Chondrocyte (in vitro differentiated cells): ENCODE data around the gene DDIT3. TPM values are rescaled to one million over a fixed set of nuclear protein-coding genes. Genes with fewer than 3 reads are reported as not detected.

ENCODE experiments used
- DNase-seq: peaks from one replicate; pipeline ENCODE4 v3.0.0; 2021; ENCODE audit warnings: mixed read lengths, low spot score
- H3K27ac Mint-ChIP-seq: one replicate; pipeline ENCODE4 v1.8.0; 2021; ENCODE audit warnings: mild to moderate bottlenecking, moderate library complexity, mixed read lengths; ENCODE audit not compliant: unreplicated experiment
- H3K27me3 Mint-ChIP-seq: 2 replicates; pipeline ENCODE4 v1.8.0; 2021; ENCODE audit warnings: low read depth, mixed read lengths
- H3K36me3 Mint-ChIP-seq: 2 replicates; pipeline ENCODE4 v1.8.0; 2021; ENCODE audit warnings: low read depth, mixed read lengths
- H3K4me1 Mint-ChIP-seq: 2 replicates; pipeline ENCODE4 v1.8.0; 2021; ENCODE audit warnings: low read depth, mild to moderate bottlenecking, mixed read lengths
- H3K4me3 Mint-ChIP-seq: one replicate; pipeline ENCODE4 v1.8.0; 2021; ENCODE audit warnings: mild to moderate bottlenecking, moderate library complexity, mixed read lengths; ENCODE audit not compliant: unreplicated experiment
- H3K9me3 Mint-ChIP-seq: 2 replicates; pipeline ENCODE4 v1.8.0; 2021; ENCODE audit warnings: low read depth, mixed read lengths
- CTCF ChIP-seq: fragments of 200-600 bp; sonication (generic); IDR thresholded peaks from 2 replicates; pipeline ENCODE4 v1.5.0; 2021; ENCODE audit warnings: antibody characterized with exemption, mild to moderate bottlenecking, moderate library complexity
- total RNA-seq: library from RNA; stranded (reverse); gene quantifications from 3 replicates; pipeline ENCODE4 v1.2.1, GENCODE V29; 2021

DDIT3 gene
- total RNA-seq, 1 donor from 2014 or later: 79.1 TPM

- Mint-ChIP-seq H3K27me3 (peaks cover 30% of the 10 kb centered on the region), H3K4me1 (peaks cover 21% of the 10 kb centered on the region), H3K9me3 (no peaks in the 10 kb centered on the region), H3K36me3 (no peaks in the 10 kb centered on the region), H3K27ac (no peak overlapping the region), H3K4me3 (peak overlapping the region; percentile 72)
- TF ChIP-seq CTCF: peak; percentile 45
- peak; percentile 75 for DNase-seq
These were observed 43.9 kb downstream of the DDIT3 start for GRCh38 chr12:57476162-57476992.

GRCh38 chr12:57475271-57476161 is 44.8 kb downstream of the DDIT3 start:
- peaks cover 21% of the 10 kb centered on the region for H3K4me1 Mint-ChIP-seq
- peak overlapping the region; percentile 72 for H3K4me3 Mint-ChIP-seq
- DNase-seq: peak; percentile 85
- H3K36me3 Mint-ChIP-seq: no peaks in the 10 kb centered on the region
- TF ChIP-seq CTCF: no peak
- no peaks in the 10 kb centered on the region for H3K9me3 Mint-ChIP-seq
- H3K27me3 Mint-ChIP-seq: peaks cover 30% of the 10 kb centered on the region
- no peak overlapping the region for H3K27ac Mint-ChIP-seq

DNA sequence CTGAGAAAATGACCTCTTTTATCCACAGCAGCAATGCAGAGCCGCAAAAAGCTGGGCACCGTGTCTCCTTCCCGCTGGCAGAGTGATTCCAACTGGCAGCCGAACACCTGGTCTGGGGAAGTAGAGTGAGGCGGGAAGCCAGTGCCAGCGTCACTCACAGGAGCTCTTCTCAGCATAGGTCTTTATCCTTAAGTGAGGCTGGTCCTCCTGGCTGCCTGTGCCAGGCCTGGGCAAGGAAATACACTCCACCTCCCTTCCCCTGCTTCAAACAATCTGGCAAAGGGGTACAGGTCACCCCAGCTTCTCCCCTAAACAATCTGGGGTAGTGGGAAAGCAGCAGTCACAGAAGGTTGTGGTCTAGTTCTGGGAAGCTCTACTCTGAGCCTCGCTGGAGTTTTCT is 45.5 kb downstream of the DDIT3 start:
- Mint-ChIP-seq H3K9me3 (no peaks in the 10 kb centered on the region), H3K4me1 (peaks cover 21% of the 10 kb centered on the region), H3K4me3 (no peak overlapping the region), H3K36me3 (no peaks in the 10 kb centered on the region), H3K27me3 (peaks cover 30% of the 10 kb centered on the region), H3K27ac (no peak overlapping the region)
- peak; percentile 39 for DNase-seq
- no peak for TF ChIP-seq CTCF

DNA sequence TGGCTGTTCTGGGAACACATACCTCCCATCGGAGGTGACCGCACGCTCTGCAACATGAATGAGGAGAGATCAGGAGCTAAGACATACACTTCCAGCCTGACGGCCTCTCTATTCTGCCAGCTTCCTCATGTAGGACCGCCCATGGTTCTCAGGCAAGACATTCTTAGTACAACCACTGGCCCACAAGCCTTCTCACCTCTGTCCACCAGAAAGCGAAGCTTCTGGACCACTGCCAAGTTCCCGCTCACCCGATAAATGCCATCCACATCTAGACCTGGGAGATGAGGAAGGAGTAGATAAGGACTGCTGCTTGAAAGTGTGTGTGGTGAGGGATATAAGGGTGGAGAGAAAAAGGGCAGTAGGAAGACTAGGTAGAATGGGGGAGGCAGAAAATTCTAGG is 45.9 kb downstream of the DDIT3 start:
- no peak for TF ChIP-seq CTCF
- Mint-ChIP-seq H3K4me1 (peaks cover 19% of the 10 kb centered on the region), H3K4me3 (no peak overlapping the region), H3K9me3 (no peaks in the 10 kb centered on the region), H3K36me3 (no peaks in the 10 kb centered on the region), H3K27me3 (peaks cover 30% of the 10 kb centered on the region), H3K27ac (no peak overlapping the region)
- peak; percentile 39 for DNase-seq

DNA sequence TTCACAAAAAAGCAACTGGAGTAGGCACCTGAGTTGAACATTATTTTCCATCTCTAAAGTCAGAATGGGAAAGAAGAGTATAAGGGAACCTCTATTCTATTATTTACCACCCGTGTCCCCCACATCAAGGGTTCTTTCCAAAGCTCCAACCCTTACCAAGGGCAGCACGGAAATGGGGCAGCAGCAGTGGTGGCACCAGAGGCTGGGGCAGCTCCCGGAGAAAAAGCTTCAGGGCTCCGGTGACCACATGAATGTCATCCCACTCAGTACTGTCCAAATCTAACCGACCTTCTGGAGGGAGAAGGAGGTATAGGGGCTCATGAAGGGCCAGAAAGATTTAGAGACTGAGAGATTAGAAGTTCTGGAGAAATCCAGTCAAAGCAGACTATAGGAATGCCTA is 46.4 kb downstream of the DDIT3 start:
- no peaks in the 10 kb centered on the region for H3K36me3 Mint-ChIP-seq
- H3K27me3 Mint-ChIP-seq: peaks cover 30% of the 10 kb centered on the region
- TF ChIP-seq CTCF: no peak
- peak; percentile 2 for DNase-seq
- H3K27ac Mint-ChIP-seq: no peak overlapping the region
- no peak overlapping the region for H3K4me3 Mint-ChIP-seq
- peaks cover 17% of the 10 kb centered on the region for H3K4me1 Mint-ChIP-seq
- no peaks in the 10 kb centered on the region for H3K9me3 Mint-ChIP-seq
